ENCODE data around the gene HNRNPH1. TPM values are rescaled to one million over a fixed set of nuclear protein-coding genes. Genes with fewer than 3 reads are reported as not detected.
A peak's percentile ranks its signal among the peaks of the same experiment; 100 is the strongest.
"Not testable (repeated sequence)": the region's sequence is repeated elsewhere in the genome, so short reads cannot be mapped to it uniquely, and the experiment has no call there.

The HNRNPH1 gene, protein sequence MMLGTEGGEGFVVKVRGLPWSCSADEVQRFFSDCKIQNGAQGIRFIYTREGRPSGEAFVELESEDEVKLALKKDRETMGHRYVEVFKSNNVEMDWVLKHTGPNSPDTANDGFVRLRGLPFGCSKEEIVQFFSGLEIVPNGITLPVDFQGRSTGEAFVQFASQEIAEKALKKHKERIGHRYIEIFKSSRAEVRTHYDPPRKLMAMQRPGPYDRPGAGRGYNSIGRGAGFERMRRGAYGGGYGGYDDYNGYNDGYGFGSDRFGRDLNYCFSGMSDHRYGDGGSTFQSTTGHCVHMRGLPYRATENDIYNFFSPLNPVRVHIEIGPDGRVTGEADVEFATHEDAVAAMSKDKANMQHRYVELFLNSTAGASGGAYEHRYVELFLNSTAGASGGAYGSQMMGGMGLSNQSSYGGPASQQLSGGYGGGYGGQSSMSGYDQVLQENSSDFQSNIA
- 398 TPM for polyA plus RNA-seq (2013, experiment 1 of 2)
- polyA plus RNA-seq (2013, experiment 2 of 2), result 401 TPM

DNA sequence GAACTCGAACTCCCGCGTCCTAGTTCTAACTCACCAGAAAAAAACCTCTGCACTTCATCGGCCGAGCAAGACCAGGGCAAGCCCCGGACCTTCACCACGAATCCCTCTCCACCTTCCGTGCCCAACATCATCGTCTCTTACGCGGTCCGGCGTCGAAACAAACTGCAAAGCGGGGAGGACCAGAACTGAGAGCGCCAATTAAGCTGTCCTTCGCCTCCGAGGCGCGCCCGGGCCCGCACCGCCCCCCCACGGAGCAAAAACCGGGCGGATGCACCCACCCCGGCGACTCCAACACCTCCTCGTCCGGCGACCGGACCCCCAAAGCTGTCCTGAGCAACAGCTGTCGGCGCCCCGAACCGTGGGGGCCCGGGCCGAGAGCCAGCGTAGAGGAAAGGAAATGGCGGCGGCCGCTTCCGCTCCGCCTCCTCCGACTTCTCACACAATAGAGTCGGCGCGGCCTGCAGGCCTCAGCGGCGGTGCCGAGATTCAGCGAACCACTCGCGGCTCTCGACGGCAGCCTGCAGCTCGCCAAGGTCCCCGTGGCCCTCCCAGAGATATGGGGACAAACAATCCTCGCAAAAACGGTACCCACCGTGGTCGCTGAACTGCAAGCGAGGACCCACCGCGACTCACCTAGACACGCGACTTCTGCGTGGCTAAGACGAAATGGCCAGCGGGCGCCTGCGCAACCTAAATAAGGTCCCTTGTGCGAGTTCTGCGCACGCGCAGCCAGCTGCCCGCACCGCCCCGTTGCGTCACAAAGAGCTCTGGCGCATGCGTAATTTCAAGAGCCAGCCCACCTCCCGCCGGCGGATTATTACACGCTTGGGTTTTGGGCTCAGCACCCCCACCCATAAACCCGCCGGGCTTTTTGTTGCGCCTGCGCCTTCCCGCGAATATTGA lies at the start of gene HNRNPH1:
TSS of gene HNRNPH1 (minus strand) at position 669 of the 903 bp plus-strand sequence. CDS start at position 131, 538 bp downstream.
- Histone ChIP-seq H3K4me1 (ENCODE audit: control insufficient read depth, insufficient read depth, low read length, poor library complexity, severe bottlenecking) (peaks cover 6% of the 10 kb centered on the region), H3K27ac (ENCODE audit: low read depth, low read length, severe bottlenecking) (peak within 1 kb of the TSS; percentile 92), H3K9me3 (ENCODE audit: control insufficient read depth, low read length) (no peaks in the 10 kb centered on the region), H3K4me3 (ENCODE audit: extremely low read depth, insufficient read depth, low read length, poor library complexity, severe bottlenecking) (peak within 1 kb of the TSS; percentile 96), H3K36me3 (ENCODE audit: control insufficient read depth, insufficient read depth, low read length) (peaks cover 41% of the 10 kb centered on the region)
- WGBS, 2 experiments (ENCODE audit: insufficient coverage in 2 of 2), result 0 to 1% methylated on average over 72 to 82 of the region's 92 CpGs

DNA sequence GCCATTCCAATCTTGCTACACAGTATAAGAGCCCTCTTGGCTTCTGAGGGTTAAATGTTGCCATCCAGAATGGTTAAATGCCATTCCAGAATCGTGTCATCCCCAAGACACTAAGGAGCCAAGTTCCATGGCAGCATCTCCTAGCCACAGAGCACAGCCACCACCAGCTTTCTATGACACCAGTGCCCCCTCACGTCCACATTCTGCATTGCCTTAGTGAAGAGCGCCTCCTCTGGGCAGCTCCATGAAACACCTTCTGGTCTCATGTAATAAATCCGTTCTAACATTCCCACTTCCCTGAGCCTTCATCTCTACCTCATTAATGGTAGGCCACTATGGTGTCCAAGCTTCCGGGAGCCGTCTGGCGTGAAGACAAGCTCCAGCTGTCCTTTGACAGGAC lies 44.9 kb upstream of the HNRNPH1 start:
- H3K4me1 ChIP-seq (ENCODE audit: control insufficient read depth, insufficient read depth, low read length, poor library complexity, severe bottlenecking), result no peaks in the 10 kb centered on the region
- H3K4me3 ChIP-seq (ENCODE audit: extremely low read depth, insufficient read depth, low read length, poor library complexity, severe bottlenecking), result no peak overlapping the region
- H3K36me3 ChIP-seq (ENCODE audit: control insufficient read depth, insufficient read depth, low read length), result peaks cover 4% of the 10 kb centered on the region
- H3K27ac ChIP-seq (ENCODE audit: low read depth, low read length, severe bottlenecking), result no peak overlapping the region
- WGBS, 2 experiments (ENCODE audit: insufficient coverage in 2 of 2), result 47 to 53% methylated on average over 7 of the region's 7 CpGs
- H3K9me3 ChIP-seq (ENCODE audit: control insufficient read depth, low read length), result no peaks in the 10 kb centered on the region

DNA sequence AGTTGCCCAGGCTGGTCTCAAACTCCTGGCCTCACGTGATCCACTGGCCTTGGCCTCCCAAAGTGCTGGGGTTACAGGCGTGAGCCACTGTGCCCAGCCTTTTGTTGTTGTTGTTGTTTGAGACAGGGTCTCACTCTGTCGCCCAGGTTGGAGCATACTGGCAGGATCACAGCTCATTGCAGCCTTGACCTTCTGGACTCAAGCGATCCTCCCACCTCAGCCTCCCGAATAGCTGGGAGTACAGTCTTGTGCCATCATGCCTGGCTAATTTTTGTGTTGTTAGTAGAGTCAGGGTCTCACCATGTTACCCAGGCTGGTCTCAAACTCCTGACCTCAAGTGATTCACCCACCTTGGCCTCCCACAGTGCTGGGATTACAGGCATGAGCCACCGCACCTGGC lies 38.2 kb upstream of the HNRNPH1 start:
- WGBS, 2 experiments (ENCODE audit: insufficient coverage in 2 of 2), result 87 to 98% methylated on average over 3 to 5 of the region's 6 CpGs
- not testable (repeated sequence) for H3K4me3 ChIP-seq (ENCODE audit: extremely low read depth, insufficient read depth, low read length, poor library complexity, severe bottlenecking); H3K36me3 ChIP-seq (ENCODE audit: control insufficient read depth, insufficient read depth, low read length)

DNA sequence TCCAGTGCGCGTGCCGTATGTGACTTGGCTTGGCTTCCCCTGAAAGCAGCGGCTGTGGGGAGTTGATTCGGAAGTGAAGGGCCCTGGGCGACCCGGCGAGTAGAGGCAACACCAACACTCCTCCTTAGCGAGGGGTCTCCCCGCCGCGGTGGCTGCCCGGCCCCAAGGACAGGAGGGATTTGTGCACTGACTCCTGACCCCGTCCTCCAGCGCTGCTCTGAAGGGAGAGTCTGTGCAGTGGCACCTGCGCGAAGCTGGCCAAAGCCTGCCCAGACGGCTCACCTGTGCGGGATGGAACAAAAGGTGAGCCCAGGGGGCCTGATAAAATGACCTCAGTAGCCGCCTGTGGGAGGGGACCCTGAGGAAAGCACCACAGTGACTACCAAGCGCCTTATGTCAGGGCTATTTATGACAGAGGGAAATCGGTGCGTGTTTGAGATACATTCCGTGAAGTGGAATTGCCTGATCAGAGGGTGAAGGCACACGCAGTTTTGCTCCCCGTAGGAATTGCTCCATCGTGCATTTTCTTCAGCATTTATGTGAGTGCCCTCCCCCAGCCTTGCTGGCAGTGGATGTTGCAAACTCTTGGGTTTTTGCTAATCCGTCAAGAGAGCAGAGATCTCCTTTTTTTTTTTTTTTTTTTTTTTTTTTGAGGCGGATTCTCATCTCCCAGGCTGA lies 34.8 kb upstream of the HNRNPH1 start:
- WGBS, 2 experiments (ENCODE audit: insufficient coverage in 2 of 2), result 23 to 32% methylated on average over 8 of the region's 29 CpGs
- peak overlapping the region; percentile 33 for H3K4me3 ChIP-seq (ENCODE audit: extremely low read depth, insufficient read depth, low read length, poor library complexity, severe bottlenecking)
- H3K36me3 ChIP-seq (ENCODE audit: control insufficient read depth, insufficient read depth, low read length); H3K9me3 ChIP-seq (ENCODE audit: control insufficient read depth, low read length); H3K4me1 ChIP-seq (ENCODE audit: control insufficient read depth, insufficient read depth, low read length, poor library complexity, severe bottlenecking); H3K27ac ChIP-seq (ENCODE audit: low read depth, low read length, severe bottlenecking): not testable (repeated sequence)

More for the DNA sequence above, 38.2 kb upstream of the HNRNPH1 start:
- H3K9me3 ChIP-seq (ENCODE audit: control insufficient read depth, low read length); H3K27ac ChIP-seq (ENCODE audit: low read depth, low read length, severe bottlenecking); H3K4me1 ChIP-seq (ENCODE audit: control insufficient read depth, insufficient read depth, low read length, poor library complexity, severe bottlenecking): not testable (repeated sequence)

DNA sequence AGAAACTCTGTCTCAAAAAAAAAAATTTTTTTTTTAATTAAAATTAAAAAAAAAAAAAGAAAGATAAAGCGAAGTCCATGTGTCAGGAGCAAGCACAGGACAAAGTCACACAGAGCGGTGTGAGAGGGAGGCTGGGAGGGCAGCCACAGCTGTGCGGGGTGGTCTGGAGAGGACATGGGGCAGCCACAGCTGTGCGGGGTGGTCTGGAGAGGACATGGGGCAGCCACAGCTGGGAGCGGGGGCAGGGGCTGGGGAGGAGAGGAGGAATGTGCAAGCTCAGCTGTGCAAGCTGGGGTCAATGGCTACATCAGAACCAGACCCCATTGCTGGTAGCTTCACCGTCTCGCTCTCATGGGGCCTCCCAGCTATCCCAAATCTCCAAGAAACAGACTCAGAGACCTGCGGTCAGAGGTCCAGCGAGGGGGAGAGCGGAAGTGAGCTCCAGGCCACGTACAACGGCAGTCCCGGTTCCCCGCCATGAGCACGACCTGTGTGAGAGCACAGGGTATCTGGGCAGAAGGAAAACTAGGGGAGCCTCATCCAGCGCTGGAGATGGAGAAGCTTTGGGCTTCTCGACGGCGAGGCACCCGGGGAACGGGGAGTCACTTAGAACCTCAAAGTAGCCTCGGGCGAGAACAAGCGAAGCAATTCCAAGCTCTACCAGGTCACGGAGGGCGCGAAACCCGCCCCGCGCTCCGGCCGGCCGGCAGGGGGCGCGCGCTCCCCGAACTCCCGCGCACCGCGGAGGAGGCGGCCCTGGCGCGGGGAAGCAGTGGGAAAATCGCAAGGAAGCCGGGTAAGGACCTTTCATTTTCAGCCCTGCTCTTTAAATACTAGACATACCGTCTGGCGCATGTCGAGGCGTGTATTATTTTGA lies 34.1 kb upstream of the HNRNPH1 start:
- not testable (repeated sequence) for H3K36me3 ChIP-seq (ENCODE audit: control insufficient read depth, insufficient read depth, low read length)

DNA sequence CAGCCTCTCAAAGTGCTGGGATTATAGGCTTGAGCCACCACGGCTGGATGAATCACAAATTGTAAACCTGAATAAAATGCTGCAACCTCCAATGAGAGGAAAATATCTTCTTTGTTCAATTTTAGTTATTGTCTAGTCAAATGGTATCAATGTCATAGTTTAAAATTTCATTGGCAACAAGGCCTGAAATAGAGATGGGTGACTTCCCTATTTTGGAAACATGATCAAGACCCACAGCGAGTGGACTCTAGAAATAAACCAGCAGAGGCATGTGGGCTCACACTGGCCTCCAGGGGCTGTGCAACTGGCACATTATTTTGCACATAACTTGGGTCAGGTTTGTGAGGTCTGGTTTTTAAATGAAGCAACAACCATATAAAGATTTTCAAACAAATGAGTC lies 29.7 kb upstream of the HNRNPH1 start:
- H3K4me3 ChIP-seq (ENCODE audit: extremely low read depth, insufficient read depth, low read length, poor library complexity, severe bottlenecking); H3K9me3 ChIP-seq (ENCODE audit: control insufficient read depth, low read length); H3K27ac ChIP-seq (ENCODE audit: low read depth, low read length, severe bottlenecking); H3K36me3 ChIP-seq (ENCODE audit: control insufficient read depth, insufficient read depth, low read length); H3K4me1 ChIP-seq (ENCODE audit: control insufficient read depth, insufficient read depth, low read length, poor library complexity, severe bottlenecking): not testable (repeated sequence)
- no CpG with 5 or more reads among the region's 2 CpGs for WGBS, 2 experiments (ENCODE audit: insufficient coverage in 2 of 2)

More for the DNA sequence above, 34.1 kb upstream of the HNRNPH1 start:
- no CpG with 5 or more reads among the region's 50 CpGs for WGBS, 2 experiments (ENCODE audit: insufficient coverage in 2 of 2)
- H3K9me3 ChIP-seq (ENCODE audit: control insufficient read depth, low read length); H3K4me1 ChIP-seq (ENCODE audit: control insufficient read depth, insufficient read depth, low read length, poor library complexity, severe bottlenecking); H3K27ac ChIP-seq (ENCODE audit: low read depth, low read length, severe bottlenecking); H3K4me3 ChIP-seq (ENCODE audit: extremely low read depth, insufficient read depth, low read length, poor library complexity, severe bottlenecking): not testable (repeated sequence)

DNA sequence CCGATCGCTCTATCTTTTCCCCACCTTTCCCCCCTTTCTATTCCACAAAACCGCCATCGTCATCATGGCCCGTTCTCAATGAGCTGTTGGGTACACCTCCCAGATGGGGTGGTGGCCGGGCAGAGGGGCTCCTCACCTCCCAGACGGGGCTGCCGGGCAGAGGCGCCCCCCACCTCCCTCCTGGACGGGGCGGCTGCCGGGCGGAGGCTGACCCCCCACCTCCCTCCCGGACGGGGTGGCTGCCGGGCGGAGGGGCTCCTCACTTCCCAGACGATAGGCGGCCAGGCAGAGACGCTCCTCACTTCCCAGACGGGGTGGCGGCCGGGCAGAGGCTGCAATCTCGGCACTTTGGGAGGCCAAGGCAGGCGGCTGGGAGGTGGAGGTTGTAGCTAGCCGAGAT lies 26.8 kb upstream of the HNRNPH1 start:
- H3K4me1 ChIP-seq (ENCODE audit: control insufficient read depth, insufficient read depth, low read length, poor library complexity, severe bottlenecking); H3K27ac ChIP-seq (ENCODE audit: low read depth, low read length, severe bottlenecking); H3K36me3 ChIP-seq (ENCODE audit: control insufficient read depth, insufficient read depth, low read length); H3K4me3 ChIP-seq (ENCODE audit: extremely low read depth, insufficient read depth, low read length, poor library complexity, severe bottlenecking); H3K9me3 ChIP-seq (ENCODE audit: control insufficient read depth, low read length): not testable (repeated sequence)
- 100% methylated on average over 8 of the region's 26 CpGs for WGBS, 2 experiments (ENCODE audit: insufficient coverage in 2 of 2)

DNA sequence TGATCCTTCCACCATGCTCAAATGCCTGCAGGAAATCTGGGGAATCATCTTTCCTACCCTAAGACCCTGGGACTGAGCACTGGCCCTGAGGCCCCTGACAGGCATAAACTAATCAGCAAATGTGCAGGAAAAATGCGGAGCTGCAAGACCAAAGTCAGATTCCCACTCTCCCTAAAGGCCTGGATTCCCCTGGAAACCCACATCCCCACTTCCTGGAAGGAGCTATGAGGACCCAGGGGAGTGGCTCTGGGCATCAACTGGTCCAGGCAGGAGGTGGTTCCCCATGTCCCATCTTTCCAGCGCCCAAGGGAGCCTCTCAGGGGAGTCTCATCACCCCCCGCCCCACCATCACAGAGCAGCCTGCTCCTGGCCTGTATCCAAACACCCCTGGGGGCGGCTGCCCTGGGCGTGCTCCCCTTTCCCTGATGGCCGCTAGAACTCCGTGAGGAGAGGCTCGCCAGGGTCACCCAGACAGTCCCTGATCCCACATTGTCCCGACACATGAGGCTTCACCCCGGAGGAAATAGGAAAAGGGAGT lies 25.8 kb upstream of the HNRNPH1 start:
- H3K36me3 ChIP-seq (ENCODE audit: control insufficient read depth, insufficient read depth, low read length); H3K4me3 ChIP-seq (ENCODE audit: extremely low read depth, insufficient read depth, low read length, poor library complexity, severe bottlenecking); H3K4me1 ChIP-seq (ENCODE audit: control insufficient read depth, insufficient read depth, low read length, poor library complexity, severe bottlenecking); H3K27ac ChIP-seq (ENCODE audit: low read depth, low read length, severe bottlenecking); H3K9me3 ChIP-seq (ENCODE audit: control insufficient read depth, low read length): not testable (repeated sequence)
- WGBS, 2 experiments (ENCODE audit: insufficient coverage in 2 of 2), result 92 to 95% methylated on average over 3 to 4 of the region's 10 CpGs

DNA sequence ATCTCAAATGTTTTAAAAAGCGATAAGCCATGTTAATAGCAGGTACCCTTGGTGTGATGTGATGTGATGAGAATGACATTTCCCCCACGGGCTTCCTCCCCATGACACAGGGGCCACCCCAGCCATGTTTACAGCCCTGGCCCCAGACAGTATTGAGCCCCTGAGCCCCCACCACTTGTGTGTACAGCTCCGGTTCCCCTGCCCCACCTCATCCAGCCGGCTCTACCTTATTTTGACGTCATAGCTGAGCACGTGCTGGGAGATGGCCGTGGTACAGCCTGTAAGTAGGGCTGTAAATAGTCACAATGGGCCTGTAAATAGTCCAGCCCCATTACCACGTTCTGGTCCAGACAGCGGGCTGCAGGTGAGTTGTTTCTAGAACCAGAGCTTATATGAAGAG lies 24.9 kb upstream of the HNRNPH1 start:
- no peaks in the 10 kb centered on the region for H3K9me3 ChIP-seq (ENCODE audit: control insufficient read depth, low read length)
- H3K4me1 ChIP-seq (ENCODE audit: control insufficient read depth, insufficient read depth, low read length, poor library complexity, severe bottlenecking), result no peaks in the 10 kb centered on the region
- 92 to 100% methylated on average over 4 to 6 of the region's 9 CpGs for WGBS, 2 experiments (ENCODE audit: insufficient coverage in 2 of 2)
- no peak overlapping the region for H3K4me3 ChIP-seq (ENCODE audit: extremely low read depth, insufficient read depth, low read length, poor library complexity, severe bottlenecking)
- H3K27ac ChIP-seq (ENCODE audit: low read depth, low read length, severe bottlenecking), result no peak overlapping the region
- H3K36me3 ChIP-seq (ENCODE audit: control insufficient read depth, insufficient read depth, low read length), result no peaks in the 10 kb centered on the region
